GM18508 (cell line): ENCODE data around the gene CNKSR3.

ENCODE experiments used
- ATAC-seq: cut with Tn5 transposase; IDR thresholded peaks from one replicate; pipeline ENCODE4 v1.9.1; 2021; ENCODE audit warnings: moderate number of reproducible peaks; ENCODE audit not compliant: insufficient read depth, unreplicated experiment

CNKSR3 gene

DNA sequence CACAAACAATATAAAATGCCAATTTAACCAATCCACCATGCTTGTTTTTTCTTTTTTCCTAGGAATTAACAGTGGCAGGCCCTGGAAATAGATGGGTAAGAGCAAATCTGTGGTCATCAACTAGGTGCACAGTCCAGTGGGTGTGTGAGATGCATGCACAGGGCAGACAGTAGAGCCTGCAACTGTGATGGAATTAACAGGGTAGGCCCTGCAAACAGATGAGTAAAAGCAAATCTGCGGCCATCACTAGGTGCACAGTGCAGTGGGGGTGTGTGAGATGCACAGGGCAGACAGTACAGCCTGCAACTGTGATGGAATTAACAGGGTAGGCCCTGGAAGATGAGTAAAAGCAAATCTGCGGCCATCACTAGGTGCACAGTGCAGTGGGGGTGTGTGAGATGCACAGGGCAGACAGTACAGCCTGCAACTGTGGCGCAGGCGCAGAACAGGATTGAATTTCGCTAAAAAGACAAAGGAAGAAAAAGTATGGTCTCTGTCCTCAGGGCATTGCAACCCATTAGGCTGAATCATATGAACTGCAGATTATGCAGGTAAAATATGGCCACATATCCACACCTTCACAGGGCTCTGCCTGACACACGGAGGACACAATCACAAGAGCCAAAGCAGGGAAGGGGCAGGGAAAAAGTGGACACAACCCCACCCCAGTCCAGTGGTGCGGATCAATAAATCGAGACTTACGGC, 112.8 kb downstream of the CNKSR3 start:
- no peak for ATAC-seq

DNA sequence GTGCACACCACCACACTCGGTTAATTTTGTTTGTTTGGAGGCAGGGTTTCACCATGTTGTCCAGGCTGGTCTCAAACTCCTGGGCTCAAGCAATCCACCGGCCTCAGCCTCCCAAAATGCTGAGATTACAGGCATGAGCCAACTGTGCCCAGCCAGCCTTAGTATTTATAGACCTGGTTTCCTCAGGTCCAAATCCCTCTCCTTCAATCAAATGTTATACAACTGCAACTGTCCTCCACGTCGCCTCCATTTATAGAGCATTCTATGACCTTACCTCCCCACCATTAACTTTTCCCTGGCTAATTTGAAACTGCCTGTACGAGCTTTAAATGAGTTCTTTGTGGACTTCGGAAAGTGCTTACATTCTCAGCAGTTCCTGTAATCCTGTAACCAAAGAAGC, 114.6 kb downstream of the CNKSR3 start:
- ATAC-seq = no peak

DNA sequence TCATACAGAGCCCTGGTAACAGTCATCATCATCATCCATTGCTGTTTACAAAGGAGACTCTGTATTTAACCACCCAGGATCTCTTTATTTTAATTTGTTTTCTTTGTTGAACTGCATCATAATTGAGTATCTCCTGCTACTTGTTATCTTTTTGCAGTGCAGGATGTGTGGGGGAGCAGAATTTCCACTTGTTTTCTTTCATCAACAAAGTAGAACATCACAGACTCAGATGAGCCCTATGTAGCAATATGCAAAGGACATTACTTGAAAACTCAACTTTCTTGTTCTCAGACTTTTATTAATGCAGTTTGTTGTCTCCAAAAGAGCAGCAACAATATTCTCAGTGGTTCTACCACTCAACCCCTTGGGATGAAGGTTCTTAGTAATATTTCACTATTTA, 115.2 kb downstream of the CNKSR3 start:
- ATAC-seq = no peak

DNA sequence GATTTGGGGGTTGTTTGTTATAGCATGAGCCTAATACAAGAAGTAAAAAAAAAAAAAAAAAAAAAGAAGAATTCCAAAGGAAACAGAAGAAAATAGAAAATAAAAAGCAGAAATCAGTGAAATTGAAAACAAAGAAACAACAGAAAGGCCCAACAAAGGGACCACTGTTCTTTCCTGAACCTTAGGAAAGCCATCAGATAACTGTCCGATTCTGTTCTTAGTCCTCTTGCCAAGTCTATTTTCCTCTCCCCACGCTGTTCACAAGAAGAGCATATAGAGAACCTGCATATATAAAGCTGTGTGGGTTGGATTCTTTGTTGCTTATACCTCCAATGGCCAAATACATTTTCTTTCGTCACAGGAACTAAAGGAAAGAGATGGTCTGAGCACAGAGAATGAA, 115.9 kb downstream of the CNKSR3 start:
- no peak for ATAC-seq

DNA sequence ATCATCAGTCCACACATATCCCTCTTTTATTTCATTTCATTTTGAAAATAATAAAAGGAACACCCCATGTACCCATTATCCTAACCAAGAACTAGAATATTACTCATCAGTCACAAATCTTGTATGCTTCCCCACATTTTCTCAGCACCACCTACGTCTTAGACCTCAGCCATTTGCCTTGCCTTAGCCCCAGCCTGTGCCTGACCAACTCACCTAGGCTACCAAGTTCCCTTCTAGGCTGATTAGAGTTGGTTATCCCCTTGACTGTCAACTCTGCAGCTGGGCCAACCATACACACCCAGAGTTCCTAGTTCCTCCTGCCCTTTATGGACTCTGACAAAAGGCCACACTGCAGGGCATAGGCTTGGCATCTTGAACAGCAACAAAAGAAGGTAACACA, 120.5 kb downstream of the CNKSR3 start:
- ATAC-seq = no peak

DNA sequence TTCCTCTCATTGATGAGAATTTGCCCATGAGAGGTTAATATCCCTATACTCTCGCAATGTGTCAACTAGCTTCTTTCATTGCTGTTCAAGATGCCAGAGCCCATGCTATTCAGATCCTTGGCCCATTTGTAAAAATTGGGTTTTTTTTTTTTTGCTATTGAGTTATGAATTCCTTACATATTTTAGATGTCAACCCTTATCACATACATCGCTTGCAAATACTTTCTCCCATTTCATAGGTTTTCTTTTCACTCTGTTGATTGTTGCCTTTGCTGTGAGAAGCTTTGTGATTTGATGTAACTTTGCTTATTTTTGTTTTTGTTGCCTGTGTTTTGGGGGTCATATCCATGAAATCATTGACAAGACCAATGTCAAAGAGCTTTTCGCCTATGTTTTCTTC, 121.7 kb downstream of the CNKSR3 start:
- ATAC-seq = no peak

DNA sequence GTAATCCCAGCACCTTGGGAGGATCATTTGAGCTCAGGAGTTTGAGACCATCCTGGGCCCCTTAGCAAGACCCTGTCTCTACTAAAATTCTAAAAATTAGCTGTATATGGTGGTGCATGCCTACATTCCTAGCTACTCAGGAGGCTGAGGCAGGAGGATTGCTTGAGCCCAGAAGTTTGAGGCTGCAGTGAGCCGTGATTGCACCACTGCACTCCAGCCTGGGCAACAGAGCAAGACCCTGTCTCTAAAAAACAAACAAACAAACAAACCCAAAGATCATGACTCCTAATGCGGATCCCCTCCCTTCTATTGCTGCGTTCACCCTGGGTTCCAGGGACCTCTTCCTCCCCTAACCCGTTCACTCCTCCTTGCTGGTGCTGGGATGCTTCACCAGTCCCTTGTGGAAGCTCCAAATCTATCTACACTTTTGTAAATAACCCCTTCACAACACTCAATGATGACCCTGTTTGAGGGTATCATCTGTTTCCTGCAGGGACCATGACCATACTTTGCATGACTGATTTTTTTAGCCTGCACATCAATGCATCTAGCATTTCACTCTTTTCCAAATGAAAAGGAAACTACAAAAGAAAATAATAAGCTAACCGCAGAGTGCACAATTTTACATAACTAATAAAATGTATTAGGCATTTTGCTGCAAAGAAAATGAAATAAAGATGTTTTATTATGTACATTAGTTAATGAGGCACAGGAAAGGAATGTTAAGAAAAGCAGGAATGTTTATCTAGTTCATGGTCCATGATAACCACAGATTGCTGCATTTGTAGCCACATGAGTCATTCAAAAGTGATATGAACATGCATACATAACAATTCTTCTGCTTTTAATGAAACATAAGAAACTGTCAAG, 123.4 kb downstream of the CNKSR3 start:
- no peak for ATAC-seq

DNA sequence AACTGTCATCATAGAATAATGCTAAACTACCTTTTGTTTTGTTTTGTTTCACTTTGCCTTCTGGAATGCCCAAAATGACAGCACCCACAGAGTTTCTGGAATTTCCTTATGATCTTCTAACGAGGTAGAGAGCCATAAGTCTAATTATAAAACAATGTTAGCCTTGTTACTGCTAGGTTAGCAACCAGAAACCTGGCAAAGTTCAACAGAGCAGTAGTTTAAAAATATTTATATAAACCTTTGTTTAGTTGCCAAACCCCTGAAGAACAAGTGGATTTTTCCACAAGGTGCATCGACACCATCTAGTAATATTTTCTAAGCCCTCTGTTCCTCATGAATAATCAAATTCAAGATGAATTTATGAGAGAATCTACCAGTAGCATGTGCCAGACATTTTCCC, 126.3 kb downstream of the CNKSR3 start:
- no peak for ATAC-seq

DNA sequence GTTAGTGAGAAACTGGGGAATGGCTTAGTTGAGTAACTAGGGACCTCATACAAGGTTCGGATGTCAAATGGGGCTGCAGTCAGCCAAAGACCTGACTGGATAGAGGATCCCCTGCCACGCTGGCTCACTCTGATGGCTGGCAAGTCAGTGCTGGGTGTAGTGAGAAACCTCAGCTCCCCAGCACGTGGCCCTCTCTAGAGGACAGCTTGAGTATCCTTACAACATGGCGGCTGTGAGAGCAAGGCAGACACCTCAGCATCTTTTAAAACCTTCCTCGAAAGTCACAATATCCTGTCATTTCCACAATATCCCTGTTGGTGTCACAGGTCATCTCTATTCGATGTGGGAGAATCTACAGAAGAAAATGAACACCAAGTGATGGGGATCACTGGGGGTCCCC, 127.2 kb downstream of the CNKSR3 start:
- ATAC-seq = no peak

DNA sequence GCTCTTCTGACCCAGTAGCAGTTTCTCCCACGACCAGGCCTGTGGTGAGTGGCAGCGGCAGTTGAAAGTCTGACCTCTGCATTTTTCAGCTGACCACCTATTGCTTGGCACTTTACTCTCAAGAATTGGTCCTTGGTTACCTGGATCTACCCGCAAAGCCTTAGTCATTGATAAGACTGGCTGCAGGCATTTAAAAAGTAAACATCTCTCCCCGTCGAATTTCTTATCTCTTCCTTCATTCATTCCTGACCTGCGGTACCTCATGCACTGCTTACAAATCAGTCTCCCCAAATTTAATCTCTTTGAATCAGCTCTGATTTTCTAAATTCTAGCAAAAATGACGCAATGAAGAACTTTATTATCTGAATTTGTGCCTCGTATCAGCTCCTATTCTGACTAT, 127.7 kb downstream of the CNKSR3 start:
- no peak for ATAC-seq

DNA sequence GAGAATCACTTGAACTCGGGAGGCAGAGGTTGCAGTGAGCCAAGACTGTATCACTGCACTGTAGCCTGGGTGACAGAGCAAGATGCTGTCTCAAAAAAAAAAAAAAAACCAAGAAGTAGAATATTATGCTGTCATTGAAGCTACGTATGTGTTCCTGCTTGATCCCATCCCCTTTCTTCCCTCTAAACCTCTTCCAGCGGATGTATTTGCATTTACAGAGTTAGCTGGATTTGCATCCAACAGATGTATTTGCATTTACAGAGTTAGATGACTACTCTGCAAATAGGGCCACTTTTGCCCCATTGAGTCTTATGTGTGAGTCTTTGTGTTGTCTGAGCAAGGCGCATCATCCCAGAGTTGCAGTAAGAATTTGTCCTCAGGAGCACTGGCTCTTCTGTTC, 128.9 kb downstream of the CNKSR3 start:
- no peak for ATAC-seq

DNA sequence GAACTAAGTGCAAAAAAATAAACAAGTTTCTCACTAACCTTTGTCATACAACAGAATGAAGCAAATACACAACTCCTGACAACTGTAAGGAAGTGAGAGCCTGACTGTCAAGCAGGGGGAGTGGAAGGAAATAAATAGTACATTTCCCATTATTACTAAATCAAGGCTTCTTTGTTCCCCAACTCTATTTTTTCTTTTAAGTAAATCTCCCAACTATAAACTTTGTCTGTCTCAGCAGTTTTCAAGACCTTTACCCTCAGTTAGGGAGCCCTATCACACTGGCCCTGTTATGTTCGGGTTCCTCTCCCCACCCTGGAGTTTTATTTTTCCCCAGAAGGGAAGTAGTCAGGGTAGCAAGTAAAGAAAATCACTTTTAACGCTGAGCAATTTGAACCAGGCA, 129.7 kb downstream of the CNKSR3 start:
- ATAC-seq = no peak

DNA sequence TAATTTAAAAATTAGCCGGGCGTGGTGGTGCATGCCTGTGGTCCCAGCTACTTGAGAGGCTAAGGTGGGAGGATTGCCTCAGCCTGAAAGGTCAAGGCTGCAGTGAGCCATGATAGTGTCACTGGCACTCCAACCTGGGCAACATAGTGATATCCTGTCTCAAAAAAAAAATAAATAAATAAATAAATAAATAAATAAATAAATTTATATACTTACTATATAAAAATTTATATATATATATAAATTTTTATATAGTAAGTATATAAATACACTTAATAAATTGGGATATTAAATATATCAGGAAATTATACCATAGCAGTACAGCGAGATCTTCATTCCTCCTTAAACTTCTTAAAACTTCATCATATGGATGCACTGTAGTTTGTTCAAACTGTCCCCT, 130.9 kb downstream of the CNKSR3 start:
- no peak for ATAC-seq

DNA sequence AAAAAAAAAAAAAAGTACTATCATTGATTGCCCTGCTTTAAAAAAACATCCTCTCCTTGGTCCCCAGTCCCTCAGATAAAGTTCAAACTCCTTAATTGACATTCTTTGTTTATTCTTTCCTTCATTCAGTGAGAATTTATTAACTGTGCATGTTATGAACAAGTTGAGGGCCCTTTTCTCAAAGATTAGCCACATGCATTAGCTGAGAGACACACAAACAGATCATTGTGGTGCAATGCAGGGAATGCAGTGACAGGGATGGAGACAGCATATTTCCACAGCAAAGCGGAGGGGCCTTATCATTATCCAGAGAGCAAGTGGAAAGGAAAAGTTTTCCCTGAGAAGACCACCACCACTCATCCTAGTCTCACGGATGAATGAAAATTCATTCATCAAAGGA, 132.0 kb downstream of the CNKSR3 start:
- ATAC-seq = no peak

DNA sequence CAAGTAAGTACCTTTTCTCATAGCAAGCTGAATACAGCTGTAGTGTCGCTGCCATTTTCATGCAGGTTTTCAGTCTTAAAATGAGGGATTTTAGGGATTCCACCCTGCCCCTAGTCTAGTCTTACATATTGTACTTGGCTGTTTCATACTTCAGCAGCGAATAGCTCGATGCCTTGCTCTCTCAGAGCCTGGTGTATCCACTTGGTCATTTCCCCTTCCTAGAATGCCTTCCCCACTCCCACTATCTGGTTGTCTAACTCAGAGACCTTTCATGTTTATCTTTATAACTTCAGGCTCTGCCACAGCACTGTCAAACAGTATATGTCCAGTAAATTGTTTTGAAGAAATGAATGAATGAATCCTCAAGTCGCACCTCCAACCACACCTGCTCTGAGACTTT, 132.8 kb downstream of the CNKSR3 start:
- no peak for ATAC-seq

DNA sequence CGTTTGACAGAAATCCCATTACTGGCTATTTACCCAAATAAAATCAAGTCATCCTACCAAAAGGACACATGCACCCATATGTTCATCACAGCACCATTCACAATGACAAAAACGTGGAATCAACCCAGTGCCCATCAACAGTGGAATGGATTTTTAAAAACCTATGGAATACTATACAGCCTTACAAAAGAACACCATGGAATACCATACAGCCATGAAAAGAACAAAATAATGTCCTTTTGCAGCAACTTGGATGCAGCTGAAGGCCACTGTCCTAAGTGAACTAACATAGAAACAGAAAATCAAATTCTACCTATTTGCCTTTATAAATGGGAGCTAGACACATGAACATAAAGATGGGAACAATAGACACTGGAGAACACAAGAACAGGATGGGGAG, 136.5 kb downstream of the CNKSR3 start:
- ATAC-seq = no peak

DNA sequence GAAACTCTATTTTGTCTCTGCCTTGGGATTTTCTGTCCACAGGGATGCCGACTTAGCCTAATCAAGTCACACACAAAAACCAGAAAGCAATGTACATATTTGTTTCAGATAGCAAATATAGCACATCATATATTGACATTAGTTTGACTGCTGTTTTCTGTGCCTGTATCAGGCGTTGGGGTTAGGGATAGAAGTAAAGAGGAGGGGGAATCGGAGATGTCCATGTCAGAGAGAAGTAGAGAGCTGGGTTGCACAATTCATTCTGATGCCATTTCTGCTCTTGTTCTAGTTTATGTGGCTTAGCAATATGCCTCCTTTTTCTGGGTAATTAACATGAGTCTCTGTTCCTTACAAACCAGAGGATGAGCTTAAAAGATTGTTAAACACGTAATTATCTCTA, 139.2 kb downstream of the CNKSR3 start:
- ATAC-seq = no peak

DNA sequence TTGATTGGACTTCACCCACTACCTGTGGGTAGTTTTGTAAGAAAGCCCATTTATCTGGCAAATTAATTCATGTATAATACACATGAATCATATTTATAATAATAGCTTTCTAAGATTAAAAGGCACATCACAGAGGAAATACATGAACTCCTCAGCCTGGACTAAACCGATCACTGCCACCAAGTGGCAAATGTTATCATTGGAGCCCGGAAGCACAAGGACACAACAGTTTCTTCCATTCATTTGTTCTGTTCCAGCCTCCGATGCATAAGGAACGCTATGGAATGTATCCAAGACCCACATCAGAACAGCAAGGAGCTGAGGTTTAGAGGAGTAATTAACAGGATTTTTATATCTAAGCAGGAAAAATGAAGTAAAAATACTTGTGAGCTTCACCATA, 139.9 kb downstream of the CNKSR3 start:
- no peak for ATAC-seq

DNA sequence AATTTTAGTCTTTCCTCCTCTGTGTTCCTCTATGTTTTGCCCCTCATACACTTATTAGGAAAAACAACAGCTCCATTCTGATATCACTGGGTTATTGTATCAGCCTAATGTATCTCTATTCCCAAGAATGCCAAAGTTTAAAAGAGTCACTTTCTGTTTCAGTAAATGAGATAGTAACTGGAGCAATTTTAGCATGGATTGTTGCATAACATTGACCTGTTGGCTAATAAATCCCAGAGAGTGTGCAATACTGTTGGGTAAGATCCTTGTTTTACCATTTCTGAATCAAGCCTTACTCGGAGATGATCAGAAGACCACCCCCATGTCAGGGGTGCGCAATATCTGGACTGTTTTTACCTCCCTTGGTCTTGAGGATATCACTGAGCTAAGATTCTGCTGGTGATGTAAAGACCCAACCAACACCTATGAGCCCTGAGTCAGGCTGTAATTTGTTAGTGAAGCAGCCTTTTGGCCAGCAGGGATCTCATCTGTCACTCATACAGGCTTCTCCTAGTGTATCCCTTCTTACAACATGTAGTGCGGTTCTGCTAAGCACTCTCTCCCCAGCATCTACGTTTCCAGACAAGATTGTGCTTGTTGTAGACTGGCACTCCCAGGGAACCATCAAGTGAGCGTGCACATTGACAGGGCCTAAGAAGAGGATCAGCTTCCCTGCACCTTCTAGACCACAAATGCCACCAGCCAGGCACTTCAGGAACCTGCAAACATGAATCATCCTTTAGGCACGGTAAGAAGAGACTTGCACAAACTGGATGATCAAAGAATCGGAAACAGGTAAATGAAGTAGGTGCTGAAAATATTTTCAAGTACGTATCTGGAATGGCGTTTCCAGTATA, 142.4 kb downstream of the CNKSR3 start:
- ATAC-seq = no peak

DNA sequence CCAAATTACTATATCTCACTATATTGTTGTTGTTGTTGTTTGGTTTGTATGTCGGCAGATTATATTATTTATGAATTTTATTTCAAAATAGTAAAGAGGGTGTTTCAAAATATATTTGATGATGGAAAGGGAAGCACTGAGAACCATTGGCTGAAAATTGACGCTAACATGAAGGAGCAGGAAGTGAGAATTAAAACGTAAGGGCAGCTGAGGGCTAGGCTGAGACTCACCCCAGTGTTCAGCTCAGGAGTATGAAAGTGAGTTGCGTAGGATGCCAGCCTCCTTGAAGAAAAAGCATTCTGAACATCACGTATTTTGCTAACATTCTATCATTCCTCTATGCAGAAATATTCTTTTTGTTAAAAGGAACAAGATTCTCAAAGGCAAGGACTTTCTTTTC, 143.1 kb downstream of the CNKSR3 start:
- no peak for ATAC-seq

DNA sequence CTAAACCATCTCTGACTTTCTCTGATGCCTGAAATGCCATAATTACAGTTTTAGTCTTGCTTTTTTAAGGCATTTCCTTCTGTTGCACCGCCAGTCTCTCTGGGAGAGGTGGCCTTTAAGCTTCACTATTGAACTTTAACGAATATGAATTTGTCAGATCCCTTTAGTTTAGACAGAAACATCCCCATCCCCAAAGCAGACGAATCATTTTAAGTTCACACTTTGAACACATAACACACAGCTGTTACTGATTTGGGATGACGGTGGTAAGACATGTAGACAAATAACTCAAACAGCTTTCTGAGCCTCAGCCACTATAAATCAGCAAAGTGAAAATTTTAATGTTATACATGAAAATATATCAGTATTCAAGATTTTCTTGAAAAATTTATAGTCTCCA, 146.7 kb downstream of the CNKSR3 start:
- ATAC-seq = no peak
